Measurements from ENCODE around the gene IQUB. TPM values are rescaled to one million over a fixed set of nuclear protein-coding genes. Genes with fewer than 3 reads are reported as not detected.

Gene IQUB
- total and polyA plus RNA-seq, 2 donors (not counting 3 experiments of a cell fraction or from before 2014, with no cell fraction given): 0.01 TPM; not detected in 1

- dilution Hi-C loops (cut with MboI; ENCODE audit: extremely low pct_ligation_motif_present, low sequenced_read_pairs): no loop called here
- H3K9me3 ChIP-seq (replicated peaks; ENCODE audit: control insufficient read depth, insufficient read depth, low read length): no peaks in the 10 kb centered on the region
Observed at GRCh38 chr7:123492485-123492884, 41.9 kb downstream of the IQUB start.

More at GRCh38 chr7:123492485-123492884, 41.9 kb downstream of the IQUB start:
- Histone ChIP-seq H3K27ac (ENCODE audit: insufficient read depth, low read depth, low read length) (no peak overlapping the region), H3K9ac (replicated peaks; ENCODE audit: extremely low read depth, insufficient read depth, low read length) (no peak overlapping the region), H3K36me3 (ENCODE audit: control insufficient read depth in 2 of 2, extremely low read depth in 1 of 2, insufficient read depth in 2 of 2, low read length in 2 of 2) (no peaks in the 10 kb centered on the region), H3K4me2 (ENCODE audit: insufficient read depth, low read length) (no peak overlapping the region), H3K4me3 (replicated peaks in 1 of 3; ENCODE audit: insufficient read depth in 1 of 3, low read depth in 1 of 3, low read length in 3 of 3) (no peak overlapping the region), H3K27me3 (ENCODE audit: control insufficient read depth in 2 of 2, insufficient read depth in 2 of 2, low read length in 2 of 2) (peaks cover 0 to 10% of the 10 kb centered on the region in 2 experiments), H4K20me1 (replicated peaks; ENCODE audit: control insufficient read depth, extremely low read depth, insufficient read depth, low read length) (no peaks in the 10 kb centered on the region), H3K4me1 (ENCODE audit: control insufficient read depth, extremely low read depth, insufficient read depth, low read length) (no peaks in the 10 kb centered on the region), H3K79me2 (ENCODE audit: control insufficient read depth, insufficient read depth, low read length) (no peaks in the 10 kb centered on the region), H3K9me1 (replicated peaks; ENCODE audit: control insufficient read depth, extremely low read depth, insufficient read depth, low read length) (no peaks in the 10 kb centered on the region), H2AFZ (ENCODE audit: low read depth, low read length) (no peak overlapping the region)
- DNase-seq (ENCODE audit: low read depth, low spot score): no peak
- POLR2A ChIA-PET: no interaction called here
- BruUV-seq (replicated peaks): no TSS peak
- CTCF ChIA-PET: interaction anchor here (0.6 to 4.8 kb wide), 12 partner anchors 8 to 379 kb away, joined by 3 to 124 read pairs (median 4); no protein-coding TSS in a partner anchor
- intact Hi-C loops (cut with micrococcal nuclease): loop anchor here (5.0 kb wide), 2 partner anchors 90 to 190 kb away; no protein-coding TSS in a partner anchor
- no peak for FAIRE-seq
- TF ChIP-seq POLR2A (IDR thresholded peaks at IDR 0.05; ENCODE audit: low read depth, low read length) (no peak), GATA2 (IDR thresholded peaks at IDR 0.05; ENCODE audit: insufficient read depth, insufficient read length, low read depth, low read length) (no peak), CTCF (IDR thresholded peaks at IDR 0.05; ENCODE audit: extremely low read depth in 1 of 2, insufficient read depth in 1 of 2, low read depth in 1 of 2, low read length in 2 of 2) (no peak), MAX (IDR thresholded peaks at IDR 0.05; ENCODE audit: insufficient read depth, insufficient read length) (no peak), POLR2AphosphoS5 (IDR thresholded peaks at IDR 0.05; ENCODE audit: insufficient read depth, low read depth, low read length) (no peak), EZH2 (IDR thresholded peaks at IDR 0.05; ENCODE audit: borderline replicate concordance, low read depth, low read length, severe bottlenecking) (no peak), JUN (IDR thresholded peaks at IDR 0.05; ENCODE audit: borderline replicate concordance, insufficient read depth, insufficient read length, low read depth) (no peak), MYC (IDR thresholded peaks at IDR 0.05; ENCODE audit: low read depth, low read length) (no peak), FOS (IDR thresholded peaks at IDR 0.05; ENCODE audit: borderline replicate concordance, insufficient read depth, low read length) (no peak)

All from endothelial cell of umbilical vein (primary cell).